ENCODE data around the gene MIEF2. TPM values are rescaled to one million over a fixed set of nuclear protein-coding genes. Genes with fewer than 3 reads are reported as not detected.
A peak's percentile ranks its signal among the peaks of the same experiment; 100 is the strongest.

Gene MIEF2
- total and polyA plus RNA-seq, 12 donors = 4.1 to 46.6 (median 22.9) TPM

DNA sequence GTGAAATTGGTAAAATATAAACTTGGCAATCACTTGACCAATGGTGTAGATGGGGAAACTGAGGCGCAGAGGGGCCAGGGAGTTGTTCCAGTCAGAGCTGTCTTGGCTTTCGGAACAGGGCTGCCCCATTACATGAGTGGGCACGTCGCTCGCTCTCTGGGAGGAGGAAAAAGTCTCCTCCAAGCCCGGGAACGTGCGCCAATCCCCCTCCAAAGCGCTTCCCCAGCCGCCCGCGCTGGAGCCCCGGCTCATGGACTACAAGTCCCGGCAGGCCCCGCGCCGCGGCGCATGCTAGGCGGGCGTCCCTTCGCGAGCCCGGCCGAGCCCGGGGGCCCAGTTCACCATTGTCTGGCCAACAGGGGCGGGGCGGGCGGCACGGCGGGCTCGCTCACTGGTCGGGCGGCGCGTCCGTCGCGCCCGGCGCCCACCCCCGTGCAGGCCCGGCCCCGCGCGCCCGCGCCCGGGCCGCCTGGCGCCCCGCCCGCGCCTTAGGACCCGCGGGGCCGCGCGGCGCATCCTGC is 35.3 kb upstream of the MIEF2 start, which contains the start of gene LLGL1:
TSS of gene LLGL1 (plus strand) at position 515 of the 521 bp plus-strand sequence. CDS start 48 bp downstream, outside the sequence.
- H3K27ac ChIP-seq = peak within 1 kb of the TSS in 2 of 5 donors; percentile 59 to 84
- no peaks in the 10 kb centered on the region for H3K9me3 ChIP-seq (replicated peaks in 1 of 3)
- no peaks in the 10 kb centered on the region for H3K36me3 ChIP-seq (replicated peaks in 1 of 2)
- peak; percentile 96 to 98 (median 97) for DNase-seq
- peak within 1 kb of the TSS in 3 of 4 donors; percentile 33 to 84 (median 78) for H3K4me3 ChIP-seq
- peaks cover 12 to 13% of the 10 kb centered on the region in 2 donors for H3K4me1 ChIP-seq (replicated peaks in 1 of 2)
- 1 to 3% (median 1%) methylated on average over 5 to 60 of the region's 60 CpGs for WGBS, 4 donors
- H3K27me3 ChIP-seq = no peaks in the 10 kb centered on the region
- intact Hi-C loops (cut with DNase I) = no loop called here
- TF ChIP-seq POLR2A (IDR thresholded peaks at IDR 0.05) = no peak
- no peak for TF ChIP-seq CTCF (IDR thresholded peaks at IDR 0.05)

GRCh38 chr17:18225642-18226283 is 34.7 kb upstream of the MIEF2 start:
- intact Hi-C loops (cut with DNase I) = no loop called here
- no peak for TF ChIP-seq CTCF (IDR thresholded peaks at IDR 0.05)
- peak in 1 of 2 donors; percentile 7 for TF ChIP-seq POLR2A (IDR thresholded peaks at IDR 0.05)
- DNase-seq = peak in 1 of 7 donors; percentile 28

DNA sequence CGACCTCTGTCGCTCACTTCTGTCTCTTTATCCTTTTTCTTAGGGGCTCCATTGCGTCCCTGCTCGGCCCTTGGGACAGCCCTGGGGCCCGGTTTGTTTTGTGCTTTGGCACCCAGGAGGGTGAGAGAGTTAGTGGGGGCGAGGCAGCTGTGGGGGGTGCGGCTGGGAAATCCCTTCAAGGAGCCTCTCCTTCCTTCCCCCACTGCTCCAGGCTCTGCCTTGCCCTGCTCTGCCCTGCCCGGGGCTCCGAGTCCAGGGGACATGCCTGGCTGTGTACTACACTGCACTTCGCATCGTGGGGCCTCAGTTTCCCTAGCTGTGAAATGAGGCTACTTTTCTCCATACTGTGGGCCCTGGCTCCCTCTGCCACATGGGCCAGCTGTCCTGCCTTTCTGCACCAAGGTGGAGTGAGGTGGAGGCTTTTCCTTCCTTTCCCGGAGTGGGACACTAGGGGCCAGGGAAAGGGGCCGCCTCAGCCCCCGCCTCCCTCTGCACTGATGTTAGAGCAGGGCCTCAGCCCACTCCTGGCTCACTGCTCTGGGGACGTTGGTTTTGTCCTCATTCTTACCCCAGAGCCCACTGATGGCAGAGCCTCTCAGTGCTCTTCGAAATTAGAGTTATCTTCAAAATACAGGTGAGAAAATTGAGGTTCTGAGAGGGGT is 34.0 kb upstream of the MIEF2 start:
- DNase-seq = peak in 1 of 7 donors; percentile 23
- intact Hi-C loops (cut with DNase I) = no loop called here
- no peaks in the 10 kb centered on the region for H3K9me3 ChIP-seq (replicated peaks in 1 of 3)
- H3K4me3 ChIP-seq = peak overlapping the region in 2 of 4 donors; percentile 78 to 84
- no peak overlapping the region for H3K27ac ChIP-seq
- no peaks in the 10 kb centered on the region for H3K36me3 ChIP-seq (replicated peaks in 1 of 2)
- no peak for TF ChIP-seq CTCF (IDR thresholded peaks at IDR 0.05)
- TF ChIP-seq POLR2A (IDR thresholded peaks at IDR 0.05) = no peak
- WGBS, 4 donors = 19 to 28% (median 23%) methylated on average over 11 to 16 of the region's 16 CpGs
- H3K4me1 ChIP-seq (replicated peaks in 1 of 2) = peaks cover 12 to 13% of the 10 kb centered on the region in 2 donors
- no peaks in the 10 kb centered on the region for H3K27me3 ChIP-seq

More at GRCh38 chr17:18225642-18226283, 34.7 kb upstream of the MIEF2 start:
- Histone ChIP-seq H3K4me3 (peak overlapping the region in 3 of 4 donors; percentile 33 to 84 (median 78)), H3K36me3 (replicated peaks in 1 of 2) (no peaks in the 10 kb centered on the region), H3K9me3 (replicated peaks in 1 of 3) (no peaks in the 10 kb centered on the region), H3K27ac (peak overlapping the region in 1 of 5 donors; percentile 84), H3K27me3 (no peaks in the 10 kb centered on the region), H3K4me1 (replicated peaks in 1 of 2) (peaks cover 12 to 13% of the 10 kb centered on the region in 2 donors)
- WGBS, 4 donors = 0 to 1% (median 1%) methylated on average over 9 to 57 of the region's 57 CpGs

GRCh38 chr17:18227635-18228034 is 32.8 kb upstream of the MIEF2 start:
- 94 to 98% (median 97%) methylated on average over 4 to 5 of the region's 5 CpGs for WGBS, 4 donors

More at GRCh38 chr17:18227635-18228034, 32.8 kb upstream of the MIEF2 start:
- Histone ChIP-seq H3K36me3 (replicated peaks in 1 of 2) (no peaks in the 10 kb centered on the region), H3K9me3 (replicated peaks in 1 of 3) (no peaks in the 10 kb centered on the region), H3K4me1 (replicated peaks in 1 of 2) (peaks cover 12 to 13% of the 10 kb centered on the region in 2 donors), H3K4me3 (no peak overlapping the region), H3K27ac (no peak overlapping the region), H3K27me3 (no peaks in the 10 kb centered on the region)
- no peak for TF ChIP-seq POLR2A (IDR thresholded peaks at IDR 0.05)
- no peak for TF ChIP-seq CTCF (IDR thresholded peaks at IDR 0.05)
- no peak for DNase-seq
- intact Hi-C loops (cut with DNase I) = no loop called here
